WERI-Rb-1 (cell line): ENCODE measurements around the gene ZNF124.
"Not testable (repeated sequence)": the region's sequence is repeated elsewhere in the genome, so short reads cannot be mapped to it uniquely, and the experiment has no call there.

Experiments
- DNase-seq: peaks from one replicate; pipeline ENCODE4 v3.0.0-alpha.2; 2020
- H3K27ac ChIP-seq: fragments of 250-450 bp; sonication (Bioruptor Pico); 2 replicates; pipeline ENCODE4 v1.5.1; 2020; ENCODE audit warnings: mild to moderate bottlenecking, moderate library complexity
- H3K27me3 ChIP-seq: fragments of 250-450 bp; sonication (Bioruptor Pico); 2 replicates; pipeline ENCODE4 v1.5.1; 2021; ENCODE audit warnings: mild to moderate bottlenecking, low read depth, moderate library complexity; ENCODE audit not compliant: insufficient read depth, severe bottlenecking
- H3K36me3 ChIP-seq: fragments of 250-450 bp; sonication (Bioruptor Pico); 2 replicates; pipeline ENCODE4 v1.5.1; 2020; ENCODE audit warnings: mild to moderate bottlenecking, moderate library complexity
- H3K4me3 ChIP-seq: 2 replicates; pipeline ENCODE4 v1.5.1; 2011; ENCODE audit warnings: low read depth, mild to moderate bottlenecking, control low read depth, low read length
- H3K9me3 ChIP-seq: fragments of 250-450 bp; sonication (Bioruptor Pico); 2 replicates; pipeline ENCODE4 v1.5.1; 2021; ENCODE audit warnings: mild to moderate bottlenecking, moderate library complexity; ENCODE audit not compliant: severe bottlenecking
- TF ChIP-seq, protein P1 (sequence below): IDR thresholded peaks from 2 replicates; pipeline ENCODE4 v1.5.1; 2011; ENCODE audit warnings: low read depth, mild to moderate bottlenecking, control low read depth, inconsistent platforms, low read length

Gene ZNF124

GRCh38 chr1:247182994-247183393, 11.2 kb upstream of the ZNF124 start:
- no peak overlapping the region for H3K4me3 ChIP-seq

DNA sequence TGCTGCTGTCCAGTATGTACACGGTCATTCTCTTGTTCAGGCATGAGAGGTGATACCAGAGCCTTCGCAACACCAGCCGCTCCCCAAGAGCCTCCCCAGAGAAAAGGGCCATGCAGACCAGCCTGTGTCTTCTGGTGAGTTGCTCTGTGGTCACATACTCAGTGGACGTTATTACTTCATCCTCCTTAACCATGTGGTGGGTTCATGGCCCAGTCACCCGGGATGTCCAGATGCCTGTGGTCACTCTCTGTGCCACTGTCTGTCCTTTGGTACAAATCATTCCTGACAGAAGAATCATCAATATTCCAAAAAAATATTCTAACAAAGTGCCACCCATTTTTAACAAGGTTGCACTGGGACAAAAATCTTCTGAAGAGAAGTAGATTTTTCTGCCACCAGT, 8.8 kb upstream of the ZNF124 start:
- no peaks in the 10 kb centered on the region for H3K27me3 ChIP-seq
- no peaks in the 10 kb centered on the region for H3K36me3 ChIP-seq
- H3K9me3 ChIP-seq, result no peaks in the 10 kb centered on the region
- DNase-seq, result no peak
- H3K4me3 ChIP-seq, result no peak overlapping the region
- TF ChIP-seq, protein P1, sequence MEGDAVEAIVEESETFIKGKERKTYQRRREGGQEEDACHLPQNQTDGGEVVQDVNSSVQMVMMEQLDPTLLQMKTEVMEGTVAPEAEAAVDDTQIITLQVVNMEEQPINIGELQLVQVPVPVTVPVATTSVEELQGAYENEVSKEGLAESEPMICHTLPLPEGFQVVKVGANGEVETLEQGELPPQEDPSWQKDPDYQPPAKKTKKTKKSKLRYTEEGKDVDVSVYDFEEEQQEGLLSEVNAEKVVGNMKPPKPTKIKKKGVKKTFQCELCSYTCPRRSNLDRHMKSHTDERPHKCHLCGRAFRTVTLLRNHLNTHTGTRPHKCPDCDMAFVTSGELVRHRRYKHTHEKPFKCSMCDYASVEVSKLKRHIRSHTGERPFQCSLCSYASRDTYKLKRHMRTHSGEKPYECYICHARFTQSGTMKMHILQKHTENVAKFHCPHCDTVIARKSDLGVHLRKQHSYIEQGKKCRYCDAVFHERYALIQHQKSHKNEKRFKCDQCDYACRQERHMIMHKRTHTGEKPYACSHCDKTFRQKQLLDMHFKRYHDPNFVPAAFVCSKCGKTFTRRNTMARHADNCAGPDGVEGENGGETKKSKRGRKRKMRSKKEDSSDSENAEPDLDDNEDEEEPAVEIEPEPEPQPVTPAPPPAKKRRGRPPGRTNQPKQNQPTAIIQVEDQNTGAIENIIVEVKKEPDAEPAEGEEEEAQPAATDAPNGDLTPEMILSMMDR, result no peak
- no peak overlapping the region for H3K27ac ChIP-seq

More at GRCh38 chr1:247182994-247183393, 11.2 kb upstream of the ZNF124 start:
- Histone ChIP-seq H3K36me3 (peaks cover 5% of the 10 kb centered on the region), H3K9me3 (no peaks in the 10 kb centered on the region), H3K27me3 (no peaks in the 10 kb centered on the region), H3K27ac (no peak overlapping the region)
- no peak for DNase-seq
- TF ChIP-seq, protein P1, result no peak

- no peak for DNase-seq
- peaks cover 3% of the 10 kb centered on the region for H3K9me3 ChIP-seq
- H3K27ac ChIP-seq, result no peak overlapping the region
- H3K36me3 ChIP-seq, result no peaks in the 10 kb centered on the region
- TF ChIP-seq, protein P1, result no peak
- no peak overlapping the region for H3K4me3 ChIP-seq
- H3K27me3 ChIP-seq, result no peaks in the 10 kb centered on the region
These were observed 5.9 kb upstream of the ZNF124 start for GRCh38 chr1:247177755-247178154.

GRCh38 chr1:247175458-247175857, 3.6 kb upstream of the ZNF124 start:
- Histone ChIP-seq H3K9me3 (peaks cover 3% of the 10 kb centered on the region), H3K4me3 (no peak overlapping the region), H3K27ac (no peak overlapping the region), H3K36me3 (no peaks in the 10 kb centered on the region), H3K27me3 (no peaks in the 10 kb centered on the region)
- DNase-seq, result no peak
- TF ChIP-seq, protein P1, result no peak

DNA sequence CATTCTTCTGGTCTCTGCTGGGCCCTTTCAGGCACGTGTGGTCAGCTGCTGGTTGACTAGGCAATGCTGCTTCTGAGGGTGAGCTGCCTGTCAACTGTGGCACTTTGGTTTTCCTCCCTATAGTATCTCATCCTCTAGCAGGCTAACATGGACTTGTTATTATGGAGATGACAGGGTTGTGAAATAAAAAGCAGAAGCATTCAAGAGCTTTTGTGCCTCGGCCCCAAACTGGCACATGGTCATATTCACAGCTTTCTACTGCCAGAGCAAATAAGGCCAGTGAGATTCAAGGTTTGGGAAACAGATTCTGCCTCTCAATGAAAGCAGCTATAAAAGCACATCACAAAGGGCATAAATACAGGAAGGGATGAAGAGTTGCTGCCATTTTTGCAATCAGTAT, 1.6 kb upstream of the ZNF124 start:
- no peak for DNase-seq
- TF ChIP-seq, protein P1, result no peak
- no peaks in the 10 kb centered on the region for H3K27me3 ChIP-seq
- H3K4me3 ChIP-seq, result no peak overlapping the region
- no peak overlapping the region for H3K27ac ChIP-seq
- peaks cover 5% of the 10 kb centered on the region for H3K9me3 ChIP-seq
- peaks cover 9% of the 10 kb centered on the region for H3K36me3 ChIP-seq

GRCh38 chr1:247172996-247173395, 1.2 kb upstream of the ZNF124 start:
- Histone ChIP-seq H3K4me3 (no peak overlapping the region), H3K9me3 (peaks cover 6% of the 10 kb centered on the region), H3K27ac (no peak overlapping the region), H3K27me3 (no peaks in the 10 kb centered on the region), H3K36me3 (peaks cover 13% of the 10 kb centered on the region)
- TF ChIP-seq, protein P1, result no peak
- no peak for DNase-seq

DNA sequence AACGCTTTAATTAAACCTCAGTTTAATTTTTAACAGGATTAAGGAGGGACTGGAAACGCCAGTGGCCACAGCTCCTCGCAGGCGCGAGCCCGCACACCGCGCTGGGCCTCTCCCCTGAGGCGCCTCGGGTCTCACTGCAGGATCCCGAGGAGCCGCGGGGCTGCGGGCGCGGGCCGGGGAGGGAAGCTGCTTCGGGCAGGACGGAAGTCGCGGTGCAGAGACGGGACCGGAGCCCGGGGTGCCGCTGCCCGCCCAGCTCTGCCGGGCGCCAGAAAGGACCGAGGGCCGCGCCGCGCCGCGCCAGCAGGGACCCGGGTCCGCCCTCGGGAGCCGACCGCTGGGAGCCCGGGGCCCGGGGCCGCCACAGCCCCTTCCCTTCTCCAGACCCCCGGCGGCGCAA, 377 bp downstream of the ZNF124 start:
- H3K27me3 ChIP-seq, H3K9me3 ChIP-seq, H3K4me3 ChIP-seq, DNase-seq, H3K27ac ChIP-seq: not testable (repeated sequence)
- peaks cover 26% of the 10 kb centered on the region for H3K36me3 ChIP-seq
